ENCODE results near the gene SPG7.
"Not testable (repeated sequence)": the region's sequence is repeated elsewhere in the genome, so short reads cannot be mapped to it uniquely, and the experiment has no call there.

The SPG7 gene

GRCh38 chr16:89565506-89566372 lies 57.5 kb downstream of the SPG7 start:
- DNase-seq, result peak; percentile 14

GRCh38 chr16:89567656-89568594 lies 59.7 kb downstream of the SPG7 start:
- no peak for DNase-seq

GRCh38 chr16:89569506-89570341 lies 61.5 kb downstream of the SPG7 start:
- no peak for DNase-seq

GRCh38 chr16:89570342-89570923 lies 62.2 kb downstream of the SPG7 start:
- DNase-seq, result no peak

GRCh38 chr16:89570983-89571598 lies 62.9 kb downstream of the SPG7 start:
- not testable (repeated sequence) for DNase-seq

- DNase-seq, result no peak
These were observed 63.4 kb downstream of the SPG7 start for GRCh38 chr16:89571636-89572035.

- DNase-seq, result no peak
These were observed 63.9 kb downstream of the SPG7 start for GRCh38 chr16:89572073-89572484.

GRCh38 chr16:89572485-89573205 lies 64.4 kb downstream of the SPG7 start:
- no peak for DNase-seq

GRCh38 chr16:89573826-89574680 lies 65.8 kb downstream of the SPG7 start:
- DNase-seq, result no peak

- DNase-seq, result peak; percentile 9
These were observed 66.6 kb downstream of the SPG7 start for GRCh38 chr16:89574681-89575246.

GRCh38 chr16:89575247-89576152 lies 67.3 kb downstream of the SPG7 start, which contains the start of gene CPNE7:
CPNE7 (plus strand) TSS chr16:89575758; CDS start chr16:89575898, 140 bp downstream.
- DNase-seq, result no peak

- DNase-seq, result no peak
These were observed 68.2 kb downstream of the SPG7 start for GRCh38 chr16:89576153-89577054.

- DNase-seq, result no peak
These were observed 69.0 kb downstream of the SPG7 start for GRCh38 chr16:89577055-89577759.

- no peak for DNase-seq
These were observed 71.1 kb downstream of the SPG7 start for GRCh38 chr16:89579351-89579750.

GRCh38 chr16:89581045-89581695 lies 73.0 kb downstream of the SPG7 start:
- DNase-seq, result no peak

- DNase-seq, result no peak
These were observed 73.8 kb downstream of the SPG7 start for GRCh38 chr16:89581861-89582563.

All from NCI-H1694 (cell line).